Sigmoid colon (tissue), 7 donors: ENCODE measurements around the gene KRTAP19-4. TPM values are rescaled to one million over a fixed set of nuclear protein-coding genes. Genes with fewer than 3 reads are reported as not detected.
"Not testable (repeated sequence)": the region's sequence is repeated elsewhere in the genome, so short reads cannot be mapped to it uniquely, and the experiment has no call there.

Experiments used
- DNase-seq: peaks from one replicate; pipeline ENCODE4 v3.0.0-alpha.2; 2019
- H3K27ac ChIP-seq, 4 donors: fragments of 200-600 bp; sonication (generic); one replicate each; pipeline ENCODE4 v1.5.1; 2016 to 2019; ENCODE audit warnings: mild to moderate bottlenecking in 1 of 4
- H3K27me3 ChIP-seq, 3 donors: fragments of 200-600 bp; sonication (generic); one replicate each; pipeline ENCODE4 v1.5.1; 2019; ENCODE audit warnings: mild to moderate bottlenecking in 1 of 3
- H3K36me3 ChIP-seq, 4 donors: fragments of 200-600 bp; sonication (generic); one replicate each; pipeline ENCODE4 v1.5.1; 2016 to 2019
- H3K4me1 ChIP-seq, 4 donors: fragments of 200-600 bp; sonication (generic); one replicate each; pipeline ENCODE4 v1.5.1; 2017 to 2019
- H3K4me3 ChIP-seq, 4 donors: fragments of 200-600 bp; sonication (generic); one replicate each; pipeline ENCODE4 v1.5.1; 2017 to 2019; ENCODE audit warnings: mild to moderate bottlenecking in 2 of 4, moderate library complexity in 1 of 4
- H3K9me3 ChIP-seq, 4 donors: fragments of 200-600 bp in 3 of 4; sonication (generic) in 3 of 4; one replicate each; pipeline versions ENCODE4 v1.5.1 to v1.6.1; 2013 to 2019
- EP300 ChIP-seq, 4 donors: sonication (generic); formaldehyde crosslinking; IDR thresholded peaks; one replicate each; pipeline ENCODE4 v1.6.1; 2017; ENCODE audit warnings: antibody characterized with exemption in 4 of 4
- POLR2A ChIP-seq, 2 donors: fragments of 450-650 bp; IDR thresholded peaks; one replicate each; pipeline ENCODE4 v1.6.1; 2016; ENCODE audit warnings: antibody characterized with exemption in 2 of 2, mild to moderate bottlenecking in 2 of 2, moderate library complexity in 2 of 2
- POLR2AphosphoS5 ChIP-seq, 4 donors: sonication (generic); formaldehyde crosslinking; IDR thresholded peaks; one replicate each; pipeline ENCODE4 v1.6.1; 2017; ENCODE audit warnings: antibody characterized with exemption in 4 of 4
- WGBS, 2 donors: extraction: QIAGEN DNeasy Blood & Tissue Kit; methylation state at CpG; one replicate each; pipeline ENCODE4 v1.1.7; 2013; 5-methylcytosine and 5-hydroxymethylcytosine counted together
- intact Hi-C: fragments of 100-400 bp; cut with DNase I; formaldehyde crosslinking; loops from one replicate; pipeline ENCODE4 v1.15.1; 2023
- polyA plus RNA-seq, 3 donors: library from polyadenylated mRNA; stranded (reverse); fragments of 200-250 nt; gene quantifications; one replicate each; pipeline ENCODE4 v1.2.3, GENCODE V29; 2013
- total RNA-seq, 4 donors: library from RNA; depleted of rRNA; stranded (reverse); fragments of >200 nt; gene quantifications; one replicate each; pipeline ENCODE4 v1.1.0, GENCODE V29; 2016
- TF ChIP-seq, protein P1 (sequence below), 4 experiments: fragments of 450-650 bp in 3 of 4; fragments of 200-600 bp in 1 of 4; IDR thresholded peaks; one replicate each; pipeline ENCODE4 v1.5.1; 2016 to 2019; ENCODE audit warnings: antibody characterized with exemption in 4 of 4, mild to moderate bottlenecking in 3 of 4, moderate library complexity in 2 of 4
- donor health status: healthy with polysubstance abuse.
- donor health status: Bipolar disorder and iron deficiency.
- donor health status: healthy.

Gene KRTAP19-4, protein sequence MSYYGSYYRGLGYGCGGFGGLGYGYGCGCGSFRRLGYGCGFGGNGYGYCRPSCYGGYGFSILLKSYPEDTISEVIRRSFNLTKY
- not detected for total RNA-seq
- polyA plus RNA-seq: not detected

DNA sequence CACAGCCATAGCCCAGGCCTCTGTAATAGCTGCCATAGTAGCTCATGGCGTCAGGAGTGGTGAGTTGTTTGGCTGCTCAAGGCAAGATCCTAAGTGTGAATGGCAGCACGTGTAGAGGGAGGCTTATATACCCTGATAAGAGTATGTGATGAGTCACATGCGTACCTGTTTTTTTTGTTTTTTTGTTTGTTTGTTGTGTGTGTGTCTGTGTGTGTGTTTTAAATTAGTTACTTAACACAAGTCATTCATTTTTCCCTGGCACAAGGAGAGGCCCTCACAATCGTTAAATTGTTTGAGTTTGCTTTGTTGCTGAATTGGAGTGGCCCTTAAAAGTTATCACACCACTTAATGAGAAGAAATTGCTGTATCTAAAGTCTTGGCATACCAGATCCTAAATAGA is at the start of gene KRTAP19-4:
TSS of gene KRTAP19-4 (minus strand) at position 101 of the 400 bp plus-strand sequence. CDS start at position 46, 55 bp downstream.
- TF ChIP-seq EP300 (IDR thresholded peaks at IDR 0.05): no peak
- intact Hi-C loops: no loop called here
- DNase-seq: no peak
- WGBS, 2 donors: 73 to 80% methylated on average over 4 of the region's 4 CpGs
- no peaks in the 10 kb centered on the region for H3K27me3 ChIP-seq
- no peaks in the 10 kb centered on the region for H3K36me3 ChIP-seq
- H3K27ac ChIP-seq: no peak within 1 kb of the TSS
- no peak within 1 kb of the TSS for H3K4me3 ChIP-seq
- H3K4me1 ChIP-seq: no peaks in the 10 kb centered on the region
- peaks cover 0 to 3% (median under 1%) of the 10 kb centered on the region in 4 donors for H3K9me3 ChIP-seq

DNA sequence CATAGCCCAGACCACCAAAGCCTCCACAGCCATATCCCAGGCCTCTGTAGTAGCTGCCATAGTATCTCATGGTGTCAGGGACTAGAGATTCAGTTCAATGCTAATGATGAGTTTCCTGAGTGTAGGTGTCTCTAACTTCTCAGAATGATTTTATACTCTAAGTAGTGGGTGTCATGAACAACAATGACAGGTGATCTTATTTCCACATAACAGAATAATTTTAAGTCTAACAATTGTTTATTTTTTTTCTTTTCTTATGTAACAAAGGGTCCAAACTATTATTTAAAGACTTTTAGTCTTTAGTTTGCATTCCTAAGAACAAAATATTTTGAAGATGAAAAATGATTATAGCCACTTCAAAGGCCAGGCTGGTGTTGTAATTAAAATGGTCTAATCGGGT is 44.8 kb upstream of the KRTAP19-4 start, which contains the start of gene KRTAP19-6:
TSS of gene KRTAP19-6 (minus strand) at position 101 of the 400 bp plus-strand sequence. CDS start at position 70, 31 bp downstream.
- no peak for DNase-seq
- Histone ChIP-seq H3K27ac (no peak within 1 kb of the TSS), H3K36me3 (no peaks in the 10 kb centered on the region), H3K27me3 (no peaks in the 10 kb centered on the region), H3K4me1 (no peaks in the 10 kb centered on the region), H3K4me3 (no peak within 1 kb of the TSS), H3K9me3 (no peaks in the 10 kb centered on the region)
- WGBS, 2 donors: 87 to 93% methylated on average over 1 of the region's 1 CpG
- TF ChIP-seq, protein P1, sequence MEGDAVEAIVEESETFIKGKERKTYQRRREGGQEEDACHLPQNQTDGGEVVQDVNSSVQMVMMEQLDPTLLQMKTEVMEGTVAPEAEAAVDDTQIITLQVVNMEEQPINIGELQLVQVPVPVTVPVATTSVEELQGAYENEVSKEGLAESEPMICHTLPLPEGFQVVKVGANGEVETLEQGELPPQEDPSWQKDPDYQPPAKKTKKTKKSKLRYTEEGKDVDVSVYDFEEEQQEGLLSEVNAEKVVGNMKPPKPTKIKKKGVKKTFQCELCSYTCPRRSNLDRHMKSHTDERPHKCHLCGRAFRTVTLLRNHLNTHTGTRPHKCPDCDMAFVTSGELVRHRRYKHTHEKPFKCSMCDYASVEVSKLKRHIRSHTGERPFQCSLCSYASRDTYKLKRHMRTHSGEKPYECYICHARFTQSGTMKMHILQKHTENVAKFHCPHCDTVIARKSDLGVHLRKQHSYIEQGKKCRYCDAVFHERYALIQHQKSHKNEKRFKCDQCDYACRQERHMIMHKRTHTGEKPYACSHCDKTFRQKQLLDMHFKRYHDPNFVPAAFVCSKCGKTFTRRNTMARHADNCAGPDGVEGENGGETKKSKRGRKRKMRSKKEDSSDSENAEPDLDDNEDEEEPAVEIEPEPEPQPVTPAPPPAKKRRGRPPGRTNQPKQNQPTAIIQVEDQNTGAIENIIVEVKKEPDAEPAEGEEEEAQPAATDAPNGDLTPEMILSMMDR (IDR thresholded peaks at IDR 0.05): no peak
- TF ChIP-seq EP300 (IDR thresholded peaks at IDR 0.05) (no peak), POLR2AphosphoS5 (IDR thresholded peaks at IDR 0.05) (no peak), POLR2A (IDR thresholded peaks at IDR 0.05) (no peak)
- intact Hi-C loops: no loop called here

DNA sequence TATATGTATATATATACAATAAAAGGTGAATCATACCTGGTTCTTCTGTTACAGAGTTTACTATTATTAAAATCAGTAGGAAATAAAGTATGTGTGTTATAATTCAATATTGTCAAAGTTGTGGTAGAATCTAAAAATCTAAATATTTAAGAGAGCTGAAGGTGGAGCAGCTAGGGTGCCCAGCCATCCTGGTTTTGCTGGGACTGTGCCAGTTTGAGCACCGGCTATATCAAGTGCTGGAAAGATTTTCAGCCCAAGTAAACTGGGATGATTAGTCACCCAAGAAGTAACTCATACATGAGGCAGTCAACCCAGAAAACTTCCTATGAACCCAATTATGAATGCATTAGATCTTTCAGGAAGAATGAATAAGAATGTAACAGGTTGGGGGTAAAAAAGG is 21.9 kb upstream of the KRTAP19-4 start:
- WGBS, 2 donors: 86 to 88% methylated on average over 1 of the region's 1 CpG
- Histone ChIP-seq H3K9me3 (no peaks in the 10 kb centered on the region), H3K4me3 (no peak overlapping the region), H3K27ac (no peak overlapping the region), H3K4me1 (no peaks in the 10 kb centered on the region), H3K27me3 (no peaks in the 10 kb centered on the region), H3K36me3 (no peaks in the 10 kb centered on the region)
- intact Hi-C loops: no loop called here
- no peak for DNase-seq
- no peak for TF ChIP-seq POLR2A (IDR thresholded peaks at IDR 0.05)
- TF ChIP-seq, protein P1 (IDR thresholded peaks at IDR 0.05): no peak
- no peak for TF ChIP-seq POLR2AphosphoS5 (IDR thresholded peaks at IDR 0.05)
- TF ChIP-seq EP300 (IDR thresholded peaks at IDR 0.05): no peak

DNA sequence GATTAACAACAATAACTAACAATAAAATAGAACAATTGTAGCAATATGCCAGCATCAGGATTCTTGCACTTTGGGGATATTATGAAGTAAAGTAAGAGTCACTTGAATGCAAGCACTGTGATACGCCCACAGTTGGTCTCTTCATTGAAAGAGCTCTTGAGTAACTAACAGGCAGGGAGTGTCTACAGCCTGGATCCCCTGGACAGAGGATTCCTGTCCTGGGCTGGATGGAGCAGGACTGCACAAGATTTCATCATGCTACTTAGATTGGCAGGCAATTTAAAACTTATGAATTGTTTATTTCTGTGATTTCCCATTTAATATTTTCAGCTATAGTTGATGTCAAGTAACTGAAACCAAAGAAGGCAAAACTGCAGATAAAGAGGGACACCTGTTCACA is 18.7 kb upstream of the KRTAP19-4 start:
- no peak for DNase-seq
- WGBS, 2 donors: 70 to 84% methylated on average over 1 of the region's 1 CpG
- H3K4me1 ChIP-seq: no peaks in the 10 kb centered on the region
- no peaks in the 10 kb centered on the region for H3K27me3 ChIP-seq
- no peak for TF ChIP-seq EP300 (IDR thresholded peaks at IDR 0.05)
- TF ChIP-seq, protein P1 (IDR thresholded peaks at IDR 0.05): no peak
- no peak for TF ChIP-seq POLR2AphosphoS5 (IDR thresholded peaks at IDR 0.05)
- no peak for TF ChIP-seq POLR2A (IDR thresholded peaks at IDR 0.05)
- H3K4me3 ChIP-seq: no peak overlapping the region
- H3K36me3 ChIP-seq: no peaks in the 10 kb centered on the region
- intact Hi-C loops: no loop called here
- H3K27ac ChIP-seq: no peak overlapping the region
- H3K9me3 ChIP-seq: no peaks in the 10 kb centered on the region

DNA sequence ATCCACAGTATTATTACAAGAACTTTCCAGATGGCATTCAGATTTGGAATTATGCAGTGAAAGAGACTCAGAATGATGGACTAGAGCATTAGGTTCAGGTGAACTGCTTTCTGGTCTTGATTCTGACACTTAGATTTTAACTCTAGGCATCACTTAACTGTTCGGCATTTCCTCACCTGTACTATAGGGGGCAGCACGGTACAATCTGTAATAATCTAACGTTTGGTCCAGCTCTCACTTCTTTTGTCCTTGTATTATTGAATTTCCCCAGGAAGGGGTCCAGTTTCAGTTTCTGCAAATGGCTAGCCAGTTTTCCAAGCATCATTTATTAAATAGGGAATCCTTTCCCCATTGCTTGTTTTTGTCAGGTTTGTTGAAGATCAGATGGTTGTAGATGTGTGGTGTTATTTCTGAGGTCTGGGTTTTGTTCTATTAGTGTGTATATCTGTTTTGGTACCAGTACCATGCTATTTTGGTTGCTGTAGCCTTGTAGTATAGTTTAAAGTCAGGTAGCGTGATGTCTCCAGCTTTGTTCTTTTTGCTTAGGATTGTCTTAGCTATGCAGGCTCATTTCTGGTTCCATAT is 8.7 kb upstream of the KRTAP19-4 start:
- intact Hi-C loops, DNase-seq, H3K27me3 ChIP-seq, H3K4me3 ChIP-seq, H3K9me3 ChIP-seq, H3K27ac ChIP-seq, H3K36me3 ChIP-seq, H3K4me1 ChIP-seq: not testable (repeated sequence)
- 27 to 32% methylated on average over 4 of the region's 4 CpGs for WGBS, 2 donors

DNA sequence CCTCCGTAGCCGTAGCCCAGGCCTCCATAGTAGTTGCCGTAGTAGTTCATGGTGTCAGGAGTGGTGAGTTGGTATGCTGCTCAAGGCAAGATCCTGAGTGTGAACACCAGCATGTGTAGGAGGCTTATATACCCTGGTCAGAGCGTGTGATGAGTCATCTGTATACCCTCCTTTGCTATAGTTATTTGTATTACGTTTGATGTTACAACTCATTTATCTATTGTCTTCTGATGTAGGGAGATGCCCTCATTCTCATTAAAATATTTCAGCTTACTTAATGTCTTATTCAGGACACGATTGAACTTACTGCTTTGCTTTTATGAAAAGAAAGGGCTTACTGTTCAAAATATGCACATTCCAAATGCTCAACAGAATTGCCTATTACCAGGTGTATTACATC is 5.1 kb upstream of the KRTAP19-4 start, which contains the start of gene KRTAP19-5:
TSS of gene KRTAP19-5 (minus strand) at position 101 of the 400 bp plus-strand sequence. CDS start at position 50, 51 bp downstream.
- peaks cover 0 to 2% (median 0%) of the 10 kb centered on the region in 4 donors for H3K9me3 ChIP-seq
- H3K27me3 ChIP-seq: no peaks in the 10 kb centered on the region
- 84 to 85% methylated on average over 6 of the region's 6 CpGs for WGBS, 2 donors
- no peak within 1 kb of the TSS for H3K4me3 ChIP-seq
- no peak within 1 kb of the TSS for H3K27ac ChIP-seq
- no peaks in the 10 kb centered on the region for H3K36me3 ChIP-seq
- H3K4me1 ChIP-seq: no peaks in the 10 kb centered on the region
- DNase-seq: no peak
- intact Hi-C loops: no loop called here
- TF ChIP-seq EP300 (IDR thresholded peaks at IDR 0.05): no peak
- TF ChIP-seq POLR2AphosphoS5 (IDR thresholded peaks at IDR 0.05): no peak
- no peak for TF ChIP-seq POLR2A (IDR thresholded peaks at IDR 0.05)
- TF ChIP-seq, protein P1 (IDR thresholded peaks at IDR 0.05): no peak
